Ishikawa (cell line): ENCODE measurements around the gene MLANA.

Source experiments
- EP300 ChIP-seq: IDR thresholded peaks from 2 replicates; pipeline ENCODE4 v1.6.1; 2012; ENCODE audit warnings: borderline replicate concordance
- TCF12 ChIP-seq: IDR thresholded peaks from 2 replicates; pipeline ENCODE4 v1.6.1; 2012; ENCODE audit warnings: low read depth
- TEAD4 ChIP-seq: IDR thresholded peaks from 2 replicates; pipeline ENCODE4 v1.6.1; 2012
- TF ChIP-seq, protein P1 (sequence below): IDR thresholded peaks from 2 replicates; pipeline ENCODE4 v1.6.1; 2012
- TF ChIP-seq, protein P2 (sequence below): IDR thresholded peaks from 2 replicates; pipeline ENCODE4 v1.6.1; 2012; ENCODE audit warnings: low read depth, mild to moderate bottlenecking
- TF ChIP-seq, protein P3 (sequence below): IDR thresholded peaks from 2 replicates; pipeline ENCODE4 v1.6.1; 2012

DNA sequence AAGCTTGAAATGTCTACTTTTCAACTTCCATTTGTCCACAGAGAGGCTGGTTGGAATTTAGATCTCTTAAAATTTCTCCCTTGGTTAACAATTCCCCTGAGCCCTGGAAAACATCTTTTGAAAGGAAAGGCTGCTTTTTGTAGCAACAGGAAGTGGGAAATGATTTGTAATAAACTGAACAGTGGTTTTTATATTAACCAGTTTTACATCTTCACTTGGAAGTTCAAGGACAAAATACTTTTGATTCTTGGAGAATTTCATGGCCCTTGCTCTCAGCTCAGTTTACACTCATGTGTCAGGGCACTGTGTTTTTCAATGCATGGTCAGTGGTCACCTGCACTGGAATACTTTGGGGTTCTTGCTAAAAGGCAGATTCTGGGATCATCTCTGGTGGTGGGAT is 9.9 kb downstream of the MLANA start:
- TF ChIP-seq, protein P1, sequence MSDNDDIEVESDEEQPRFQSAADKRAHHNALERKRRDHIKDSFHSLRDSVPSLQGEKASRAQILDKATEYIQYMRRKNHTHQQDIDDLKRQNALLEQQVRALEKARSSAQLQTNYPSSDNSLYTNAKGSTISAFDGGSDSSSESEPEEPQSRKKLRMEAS, result no peak
- TF ChIP-seq, protein P2, sequence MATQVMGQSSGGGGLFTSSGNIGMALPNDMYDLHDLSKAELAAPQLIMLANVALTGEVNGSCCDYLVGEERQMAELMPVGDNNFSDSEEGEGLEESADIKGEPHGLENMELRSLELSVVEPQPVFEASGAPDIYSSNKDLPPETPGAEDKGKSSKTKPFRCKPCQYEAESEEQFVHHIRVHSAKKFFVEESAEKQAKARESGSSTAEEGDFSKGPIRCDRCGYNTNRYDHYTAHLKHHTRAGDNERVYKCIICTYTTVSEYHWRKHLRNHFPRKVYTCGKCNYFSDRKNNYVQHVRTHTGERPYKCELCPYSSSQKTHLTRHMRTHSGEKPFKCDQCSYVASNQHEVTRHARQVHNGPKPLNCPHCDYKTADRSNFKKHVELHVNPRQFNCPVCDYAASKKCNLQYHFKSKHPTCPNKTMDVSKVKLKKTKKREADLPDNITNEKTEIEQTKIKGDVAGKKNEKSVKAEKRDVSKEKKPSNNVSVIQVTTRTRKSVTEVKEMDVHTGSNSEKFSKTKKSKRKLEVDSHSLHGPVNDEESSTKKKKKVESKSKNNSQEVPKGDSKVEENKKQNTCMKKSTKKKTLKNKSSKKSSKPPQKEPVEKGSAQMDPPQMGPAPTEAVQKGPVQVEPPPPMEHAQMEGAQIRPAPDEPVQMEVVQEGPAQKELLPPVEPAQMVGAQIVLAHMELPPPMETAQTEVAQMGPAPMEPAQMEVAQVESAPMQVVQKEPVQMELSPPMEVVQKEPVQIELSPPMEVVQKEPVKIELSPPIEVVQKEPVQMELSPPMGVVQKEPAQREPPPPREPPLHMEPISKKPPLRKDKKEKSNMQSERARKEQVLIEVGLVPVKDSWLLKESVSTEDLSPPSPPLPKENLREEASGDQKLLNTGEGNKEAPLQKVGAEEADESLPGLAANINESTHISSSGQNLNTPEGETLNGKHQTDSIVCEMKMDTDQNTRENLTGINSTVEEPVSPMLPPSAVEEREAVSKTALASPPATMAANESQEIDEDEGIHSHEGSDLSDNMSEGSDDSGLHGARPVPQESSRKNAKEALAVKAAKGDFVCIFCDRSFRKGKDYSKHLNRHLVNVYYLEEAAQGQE, result no peak
- no peak for TF ChIP-seq TEAD4
- no peak for TF ChIP-seq EP300
- TF ChIP-seq, protein P3, sequence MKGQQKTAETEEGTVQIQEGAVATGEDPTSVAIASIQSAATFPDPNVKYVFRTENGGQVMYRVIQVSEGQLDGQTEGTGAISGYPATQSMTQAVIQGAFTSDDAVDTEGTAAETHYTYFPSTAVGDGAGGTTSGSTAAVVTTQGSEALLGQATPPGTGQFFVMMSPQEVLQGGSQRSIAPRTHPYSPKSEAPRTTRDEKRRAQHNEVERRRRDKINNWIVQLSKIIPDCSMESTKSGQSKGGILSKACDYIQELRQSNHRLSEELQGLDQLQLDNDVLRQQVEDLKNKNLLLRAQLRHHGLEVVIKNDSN, result no peak
- no peak for TF ChIP-seq TCF12
